ENCODE results near the gene TFF1. TPM values are rescaled to one million over a fixed set of nuclear protein-coding genes. Genes with fewer than 3 reads are reported as not detected.

TFF1 gene
- total RNA-seq, 4 donors from 2014 or later = not detected

- Histone ChIP-seq H3K36me3 (no peaks in the 10 kb centered on the region), H3K4me1 (no peaks in the 10 kb centered on the region), H3K4me3 (no peak overlapping the region), H3K27ac (no peak overlapping the region), H3K9me3 (peaks cover 0 to 3% (median 0%) of the 10 kb centered on the region in 4 donors), H3K27me3 (no peaks in the 10 kb centered on the region)
- no peak for DNase-seq (ENCODE audit: low spot score in 2 of 2)
- TF ChIP-seq POLR2A (IDR thresholded peaks at IDR 0.05) = no peak
- TF ChIP-seq EP300 (IDR thresholded peaks at IDR 0.05) = no peak
- TF ChIP-seq CTCF (IDR thresholded peaks at IDR 0.05) = no peak
- WGBS, 2 donors = 69 to 74% methylated on average over 5 of the region's 5 CpGs
These were observed 23.9 kb upstream of the TFF1 start for GRCh38 chr21:42390193-42390592.

GRCh38 chr21:42389449-42389835, 23.1 kb upstream of the TFF1 start:
- Histone ChIP-seq H3K36me3 (no peaks in the 10 kb centered on the region), H3K27ac (no peak overlapping the region), H3K4me3 (no peak overlapping the region), H3K27me3 (no peaks in the 10 kb centered on the region), H3K9me3 (peaks cover 0 to 3% (median 0%) of the 10 kb centered on the region in 4 donors), H3K4me1 (no peaks in the 10 kb centered on the region)
- DNase-seq (ENCODE audit: low spot score in 2 of 2) = no peak
- TF ChIP-seq CTCF (IDR thresholded peaks at IDR 0.05) = no peak
- no peak for TF ChIP-seq EP300 (IDR thresholded peaks at IDR 0.05)
- TF ChIP-seq POLR2A (IDR thresholded peaks at IDR 0.05) = no peak
- 49 to 53% methylated on average over 6 of the region's 6 CpGs for WGBS, 2 donors

- Histone ChIP-seq H3K27ac (no peak overlapping the region), H3K4me1 (no peaks in the 10 kb centered on the region), H3K27me3 (no peaks in the 10 kb centered on the region), H3K4me3 (no peak overlapping the region), H3K36me3 (no peaks in the 10 kb centered on the region), H3K9me3 (peaks cover 0 to 3% (median 0%) of the 10 kb centered on the region in 4 donors)
- 74 to 78% methylated on average over 20 of the region's 20 CpGs for WGBS, 2 donors
- no peak for TF ChIP-seq EP300 (IDR thresholded peaks at IDR 0.05)
- TF ChIP-seq CTCF (IDR thresholded peaks at IDR 0.05) = no peak
- no peak for TF ChIP-seq POLR2A (IDR thresholded peaks at IDR 0.05)
- DNase-seq (ENCODE audit: low spot score in 2 of 2) = no peak
These were observed 22.6 kb upstream of the TFF1 start for GRCh38 chr21:42388740-42389448.

GRCh38 chr21:42387843-42388340, 21.6 kb upstream of the TFF1 start:
- Histone ChIP-seq H3K4me3 (no peak overlapping the region), H3K4me1 (no peaks in the 10 kb centered on the region), H3K27me3 (no peaks in the 10 kb centered on the region), H3K27ac (no peak overlapping the region), H3K36me3 (no peaks in the 10 kb centered on the region), H3K9me3 (peaks cover 0 to 9% (median 0%) of the 10 kb centered on the region in 4 donors)
- 92 to 93% methylated on average over 6 of the region's 6 CpGs for WGBS, 2 donors
- TF ChIP-seq POLR2A (IDR thresholded peaks at IDR 0.05) = no peak
- TF ChIP-seq EP300 (IDR thresholded peaks at IDR 0.05) = no peak
- TF ChIP-seq CTCF (IDR thresholded peaks at IDR 0.05) = no peak
- DNase-seq (ENCODE audit: low spot score in 2 of 2) = no peak

GRCh38 chr21:42387164-42387563, 20.8 kb upstream of the TFF1 start:
- no peak for TF ChIP-seq CTCF (IDR thresholded peaks at IDR 0.05)
- TF ChIP-seq EP300 (IDR thresholded peaks at IDR 0.05) = no peak
- no peak for TF ChIP-seq POLR2A (IDR thresholded peaks at IDR 0.05)
- H3K9me3 ChIP-seq = peaks cover 0 to 16% (median 2%) of the 10 kb centered on the region in 4 donors
- H3K4me3 ChIP-seq = no peak overlapping the region
- no peak for DNase-seq (ENCODE audit: low spot score in 2 of 2)
- 51 to 55% methylated on average over 3 of the region's 3 CpGs for WGBS, 2 donors
- no peaks in the 10 kb centered on the region for H3K27me3 ChIP-seq
- no peaks in the 10 kb centered on the region for H3K4me1 ChIP-seq
- no peaks in the 10 kb centered on the region for H3K36me3 ChIP-seq
- no peak overlapping the region for H3K27ac ChIP-seq
